GM23338 (cell line): ENCODE measurements around the gene TMEM45A. TPM values are rescaled to one million over a fixed set of nuclear protein-coding genes. Genes with fewer than 3 reads are reported as not detected.

Experiments
- ATAC-seq: fragments of 200-7000 bp; cut with Tn5 transposase; 3 replicates; pipeline ENCODE4 v1.9.1; 2020
- DNase-seq: peaks from one replicate; pipeline ENCODE4 v3.0.0-alpha.2; 2015; ENCODE audit warnings: low spot score
- H2AFZ ChIP-seq: fragments of 200-600 bp; sonication (generic); 2 replicates; pipeline ENCODE4 v1.8.0; 2016; ENCODE audit warnings: antibody characterized with exemption, mild to moderate bottlenecking, moderate library complexity
- H3F3A ChIP-seq: fragments of 200-600 bp; sonication (generic); replicated peaks from 2 replicates; pipeline ENCODE4 v1.8.0; 2017; ENCODE audit warnings: antibody characterized with exemption, mixed run types, low read depth
- H3K27ac ChIP-seq: fragments of 200-600 bp; sonication (generic); 2 replicates; pipeline ENCODE4 v1.6.1; 2016; ENCODE audit warnings: low read depth
- H3K27me3 ChIP-seq: fragments of 200-600 bp; sonication (generic); 2 replicates; pipeline ENCODE4 v1.8.0; 2016; ENCODE audit warnings: mild to moderate bottlenecking, mixed run types, moderate library complexity; ENCODE audit not compliant: insufficient read depth
- H3K36me3 ChIP-seq: fragments of 200-600 bp; sonication (generic); 2 replicates; pipeline ENCODE4 v1.8.0; 2016; ENCODE audit warnings: mild to moderate bottlenecking; ENCODE audit not compliant: insufficient read depth
- H3K4me1 ChIP-seq: fragments of 200-600 bp; sonication (generic); 2 replicates; pipeline ENCODE4 v1.8.0; 2016; ENCODE audit warnings: mild to moderate bottlenecking, moderate library complexity; ENCODE audit not compliant: insufficient read depth
- H3K4me2 ChIP-seq: fragments of 200-600 bp; sonication (generic); 2 replicates; pipeline ENCODE4 v1.7.1; 2017; ENCODE audit warnings: mixed run types
- H3K4me3 ChIP-seq: fragments of 200-600 bp; sonication (generic); 2 replicates; pipeline ENCODE4 v1.6.1; 2016; ENCODE audit warnings: mixed run types
- H3K79me2 ChIP-seq: fragments of 200-600 bp; sonication (generic); replicated peaks from 2 replicates; pipeline ENCODE4 v1.8.0; 2017; ENCODE audit warnings: mild to moderate bottlenecking; ENCODE audit not compliant: insufficient read depth
- H3K9me2 ChIP-seq: fragments of 200-600 bp; sonication (generic); 2 replicates; pipeline ENCODE4 v1.8.0; 2017; ENCODE audit not compliant: insufficient read depth
- H4K20me1 ChIP-seq: fragments of 200-600 bp; sonication (generic); replicated peaks from 2 replicates; pipeline ENCODE4 v1.8.0; 2017; ENCODE audit warnings: mild to moderate bottlenecking; ENCODE audit not compliant: insufficient read depth
- H3K27ac Mint-ChIP-seq: 2 replicates; pipeline ENCODE4 v1.8.0; 2020; ENCODE audit warnings: inconsistent platforms, mild to moderate bottlenecking, moderate library complexity, mixed read lengths
- H3K27me3 Mint-ChIP-seq: 3 replicates; pipeline ENCODE4 v1.8.0; 2022; ENCODE audit warnings: low read depth, mild to moderate bottlenecking, moderate library complexity, mixed read lengths, inconsistent platforms; ENCODE audit not compliant: insufficient read depth, poor library complexity
- H3K36me3 Mint-ChIP-seq: 3 replicates; pipeline ENCODE4 v1.8.0; 2021; ENCODE audit warnings: low read depth, mild to moderate bottlenecking, inconsistent platforms, moderate library complexity, mixed read lengths
- H3K4me1 Mint-ChIP-seq: 3 replicates; pipeline ENCODE4 v1.8.0; 2020; ENCODE audit warnings: mild to moderate bottlenecking, inconsistent platforms, mixed read lengths
- H3K4me3 Mint-ChIP-seq: 3 replicates; pipeline ENCODE4 v1.8.0; 2021; ENCODE audit warnings: moderate library complexity, mild to moderate bottlenecking, inconsistent platforms, mixed read lengths
- H3K9me3 Mint-ChIP-seq: 3 replicates; pipeline ENCODE4 v1.8.0; 2020; ENCODE audit warnings: moderate library complexity, mild to moderate bottlenecking, inconsistent platforms, mixed read lengths
- CREB1 ChIP-seq: fragments of 250-450 bp; sonication (Bioruptor Pico); IDR thresholded peaks from 2 replicates; pipeline ENCODE4 v1.5.0; 2020; ENCODE audit warnings: low read depth, mild to moderate bottlenecking, moderate library complexity
- EZH2phosphoT487 ChIP-seq: fragments of 200-600 bp; sonication (generic); IDR thresholded peaks from one replicate; pipeline ENCODE4 v1.8.1; 2018; ENCODE audit warnings: antibody characterized with exemption; ENCODE audit not compliant: unreplicated experiment
- JUNB ChIP-seq: IDR thresholded peaks from one replicate; pipeline ENCODE4 v1.6.1; 2016; ENCODE audit warnings: antibody characterized with exemption; ENCODE audit not compliant: unreplicated experiment
- NANOG ChIP-seq: IDR thresholded peaks from 2 replicates; pipeline ENCODE4 v1.6.1; 2016; ENCODE audit warnings: antibody characterized with exemption, borderline replicate concordance
- POLR2AphosphoS5 ChIP-seq: IDR thresholded peaks from 2 replicates; pipeline ENCODE4 v1.6.1; 2016; ENCODE audit warnings: antibody characterized with exemption, low read depth
- STAT1 ChIP-seq: IDR thresholded peaks from one replicate; pipeline ENCODE4 v1.6.1; 2016; ENCODE audit warnings: antibody characterized with exemption; ENCODE audit not compliant: unreplicated experiment
- ZNF114 ChIP-seq: fragments of 250-450 bp; sonication (Bioruptor Pico); IDR thresholded peaks from 2 replicates; pipeline ENCODE4 v1.5.0; 2020; ENCODE audit warnings: mild to moderate bottlenecking, moderate library complexity
- polyA plus RNA-seq: library from polyadenylated mRNA; unstranded; fragments of >200 nt; fragmentation: Nextera tagmentation; extraction: Ambion mirVana; gene quantifications from 2 replicates; pipeline ENCODE4 v1.2.1, GENCODE V29; 2016
- total RNA-seq: library from RNA; depleted of rRNA; stranded (reverse); fragments of >200 nt; shearing (Covaris generic); gene quantifications from 2 replicates; pipeline ENCODE4 v1.2.3, GENCODE V29; 2014
- TF ChIP-seq, protein P1 (sequence below): fragments of 250-450 bp; sonication (Bioruptor Pico); IDR thresholded peaks from 2 replicates; pipeline ENCODE4 v1.5.0; 2020; ENCODE audit warnings: mild to moderate bottlenecking, moderate library complexity
- TF ChIP-seq, protein P2 (sequence below), 2 experiments: fragments of 200-600 bp in 1 of 2; sonication (generic) in 1 of 2; conservative IDR thresholded peaks; 2 replicates each; pipeline versions ENCODE4 v1.5.1 to v1.6.1; 2016 to 2017; ENCODE audit warnings: antibody characterized with exemption in 2 of 2, low read depth in 2 of 2, mild to moderate bottlenecking in 2 of 2, moderate library complexity in 1 of 2
- TF ChIP-seq, protein P3 (sequence below): IDR thresholded peaks from one replicate; pipeline ENCODE4 v1.6.1; 2018; ENCODE audit warnings: antibody characterized with exemption; ENCODE audit not compliant: unreplicated experiment

TMEM45A gene
- total and polyA plus RNA-seq, 2 experiments from 2014 or later = 6.5 to 12.7 TPM

DNA sequence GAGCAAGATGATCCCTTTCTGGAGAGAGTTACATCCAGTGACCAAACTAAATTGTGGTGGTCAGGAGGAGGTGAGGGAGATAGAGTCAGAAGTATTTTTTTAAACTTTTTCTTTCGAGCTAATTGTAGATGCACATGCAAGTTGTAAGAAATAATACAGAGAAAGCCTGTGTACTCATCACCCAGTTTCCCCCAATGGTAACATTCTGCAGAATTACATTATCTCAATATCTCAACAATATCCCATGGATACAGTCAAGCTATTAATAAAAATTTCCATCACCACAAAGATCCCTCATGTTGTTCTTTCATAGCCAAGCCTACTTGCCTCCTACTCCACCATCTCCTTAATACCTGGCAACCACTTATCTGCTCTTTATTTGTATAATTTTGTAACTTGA is 3.3 kb upstream of the TMEM45A start:
- H3K27ac Mint-ChIP-seq = no peak overlapping the region
- no peaks in the 10 kb centered on the region for H3K27me3 Mint-ChIP-seq
- Histone ChIP-seq H3K27ac (no peak overlapping the region), H3K9me2 (peaks cover 4% of the 10 kb centered on the region; the same call in 1 of the 2 replicates), H3F3A (no peaks in the 10 kb centered on the region), H2AFZ (no peak overlapping the region), H3K4me3 (no peak overlapping the region), H3K4me1 (peaks cover 7% of the 10 kb centered on the region), H4K20me1 (no peaks in the 10 kb centered on the region), H3K4me2 (no peak overlapping the region), H3K79me2 (0 out of 2 replicates have a peak, but pooled peaks cover 3% of the 10 kb centered on the region), H3K36me3 (no peaks in the 10 kb centered on the region), H3K27me3 (no peaks in the 10 kb centered on the region)
- ATAC-seq (no peak), DNase-seq (no peak)
- TF ChIP-seq, protein P1, sequence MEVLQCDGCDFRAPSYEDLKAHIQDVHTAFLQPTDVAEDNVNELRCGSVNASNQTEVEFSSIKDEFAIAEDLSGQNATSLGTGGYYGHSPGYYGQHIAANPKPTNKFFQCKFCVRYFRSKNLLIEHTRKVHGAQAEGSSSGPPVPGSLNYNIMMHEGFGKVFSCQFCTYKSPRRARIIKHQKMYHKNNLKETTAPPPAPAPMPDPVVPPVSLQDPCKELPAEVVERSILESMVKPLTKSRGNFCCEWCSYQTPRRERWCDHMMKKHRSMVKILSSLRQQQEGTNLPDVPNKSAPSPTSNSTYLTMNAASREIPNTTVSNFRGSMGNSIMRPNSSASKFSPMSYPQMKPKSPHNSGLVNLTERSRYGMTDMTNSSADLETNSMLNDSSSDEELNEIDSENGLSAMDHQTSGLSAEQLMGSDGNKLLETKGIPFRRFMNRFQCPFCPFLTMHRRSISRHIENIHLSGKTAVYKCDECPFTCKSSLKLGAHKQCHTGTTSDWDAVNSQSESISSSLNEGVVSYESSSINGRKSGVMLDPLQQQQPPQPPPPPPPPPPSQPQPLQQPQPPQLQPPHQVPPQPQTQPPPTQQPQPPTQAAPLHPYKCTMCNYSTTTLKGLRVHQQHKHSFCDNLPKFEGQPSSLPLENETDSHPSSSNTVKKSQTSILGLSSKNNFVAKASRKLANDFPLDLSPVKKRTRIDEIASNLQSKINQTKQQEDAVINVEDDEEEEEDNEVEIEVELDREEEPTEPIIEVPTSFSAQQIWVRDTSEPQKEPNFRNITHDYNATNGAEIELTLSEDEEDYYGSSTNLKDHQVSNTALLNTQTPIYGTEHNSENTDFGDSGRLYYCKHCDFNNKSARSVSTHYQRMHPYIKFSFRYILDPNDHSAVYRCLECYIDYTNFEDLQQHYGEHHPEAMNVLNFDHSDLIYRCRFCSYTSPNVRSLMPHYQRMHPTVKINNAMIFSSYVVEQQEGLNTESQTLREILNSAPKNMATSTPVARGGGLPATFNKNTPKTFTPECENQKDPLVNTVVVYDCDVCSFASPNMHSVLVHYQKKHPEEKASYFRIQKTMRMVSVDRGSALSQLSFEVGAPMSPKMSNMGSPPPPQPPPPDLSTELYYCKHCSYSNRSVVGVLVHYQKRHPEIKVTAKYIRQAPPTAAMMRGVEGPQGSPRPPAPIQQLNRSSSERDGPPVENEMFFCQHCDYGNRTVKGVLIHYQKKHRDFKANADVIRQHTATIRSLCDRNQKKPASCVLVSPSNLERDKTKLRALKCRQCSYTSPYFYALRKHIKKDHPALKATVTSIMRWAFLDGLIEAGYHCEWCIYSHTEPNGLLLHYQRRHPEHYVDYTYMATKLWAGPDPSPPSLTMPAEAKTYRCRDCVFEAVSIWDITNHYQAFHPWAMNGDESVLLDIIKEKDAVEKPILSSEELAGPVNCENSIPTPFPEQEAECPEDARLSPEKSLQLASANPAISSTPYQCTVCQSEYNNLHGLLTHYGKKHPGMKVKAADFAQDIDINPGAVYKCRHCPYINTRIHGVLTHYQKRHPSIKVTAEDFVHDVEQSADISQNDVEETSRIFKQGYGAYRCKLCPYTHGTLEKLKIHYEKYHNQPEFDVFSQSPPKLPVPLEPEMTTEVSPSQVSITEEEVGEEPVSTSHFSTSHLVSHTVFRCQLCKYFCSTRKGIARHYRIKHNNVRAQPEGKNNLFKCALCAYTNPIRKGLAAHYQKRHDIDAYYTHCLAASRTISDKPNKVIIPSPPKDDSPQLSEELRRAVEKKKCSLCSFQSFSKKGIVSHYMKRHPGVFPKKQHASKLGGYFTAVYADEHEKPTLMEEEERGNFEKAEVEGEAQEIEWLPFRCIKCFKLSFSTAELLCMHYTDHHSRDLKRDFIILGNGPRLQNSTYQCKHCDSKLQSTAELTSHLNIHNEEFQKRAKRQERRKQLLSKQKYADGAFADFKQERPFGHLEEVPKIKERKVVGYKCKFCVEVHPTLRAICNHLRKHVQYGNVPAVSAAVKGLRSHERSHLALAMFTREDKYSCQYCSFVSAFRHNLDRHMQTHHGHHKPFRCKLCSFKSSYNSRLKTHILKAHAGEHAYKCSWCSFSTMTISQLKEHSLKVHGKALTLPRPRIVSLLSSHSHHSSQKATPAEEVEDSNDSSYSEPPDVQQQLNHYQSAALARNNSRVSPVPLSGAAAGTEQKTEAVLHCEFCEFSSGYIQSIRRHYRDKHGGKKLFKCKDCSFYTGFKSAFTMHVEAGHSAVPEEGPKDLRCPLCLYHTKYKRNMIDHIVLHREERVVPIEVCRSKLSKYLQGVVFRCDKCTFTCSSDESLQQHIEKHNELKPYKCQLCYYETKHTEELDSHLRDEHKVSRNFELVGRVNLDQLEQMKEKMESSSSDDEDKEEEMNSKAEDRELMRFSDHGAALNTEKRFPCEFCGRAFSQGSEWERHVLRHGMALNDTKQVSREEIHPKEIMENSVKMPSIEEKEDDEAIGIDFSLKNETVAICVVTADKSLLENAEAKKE (CRISPR knock-in tag) = no peak
- no peak for TF ChIP-seq STAT1
- no peak for TF ChIP-seq ZNF114 (CRISPR knock-in tag)
- TF ChIP-seq NANOG = no peak
- TF ChIP-seq JUNB = no peak
- no peak overlapping the region for H3K4me3 Mint-ChIP-seq
- no peaks in the 10 kb centered on the region; the same call in 2 of the 3 replicates for H3K9me3 Mint-ChIP-seq
- H3K36me3 Mint-ChIP-seq = no peaks in the 10 kb centered on the region
- H3K4me1 Mint-ChIP-seq = peaks cover 11% of the 10 kb centered on the region

DNA sequence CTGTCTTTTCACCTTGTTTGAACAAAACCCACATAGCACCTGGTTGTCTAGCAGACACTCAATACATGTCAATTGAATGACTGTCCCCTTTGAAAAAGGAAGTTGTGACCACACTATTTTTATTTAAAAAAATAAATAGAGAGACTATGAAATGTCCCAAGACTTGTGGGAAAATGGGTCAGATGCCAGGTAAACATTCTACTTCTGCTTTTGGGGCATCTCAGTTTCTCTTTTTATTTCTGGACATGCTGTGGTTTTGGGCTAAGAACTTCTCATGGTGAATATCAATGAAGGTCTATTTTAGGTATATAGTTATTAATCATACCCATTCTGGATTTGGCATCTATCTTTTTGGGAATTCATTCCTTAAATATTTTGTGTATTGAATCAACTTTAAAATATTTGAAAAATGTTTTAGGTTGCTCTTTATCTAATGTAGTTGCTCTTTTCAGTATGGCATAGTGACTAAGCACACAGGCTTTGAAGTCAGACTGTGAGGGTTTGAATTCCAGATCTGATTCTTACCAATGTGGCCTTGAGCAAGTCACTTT is 4.4 kb downstream of the TMEM45A start:
- Mint-ChIP-seq H3K4me1 (peaks cover 7% of the 10 kb centered on the region), H3K4me3 (no peak overlapping the region), H3K27me3 (peaks cover 2% of the 10 kb centered on the region), H3K9me3 (no peaks in the 10 kb centered on the region), H3K36me3 (no peaks in the 10 kb centered on the region), H3K27ac (no peak overlapping the region)
- 0 out of 2 replicates have a peak, but pooled peaks cover 3% of the 10 kb centered on the region for H3K79me2 ChIP-seq
- no peaks in the 10 kb centered on the region for H4K20me1 ChIP-seq
- H3K36me3 ChIP-seq = no peaks in the 10 kb centered on the region
- no peak overlapping the region for H3K27ac ChIP-seq
- H3K4me2 ChIP-seq = no peak overlapping the region
- H2AFZ ChIP-seq = no peak overlapping the region
- H3K27me3 ChIP-seq = no peaks in the 10 kb centered on the region
- H3K4me1 ChIP-seq = 0 out of 2 replicates have a peak, but pooled peaks cover 2% of the 10 kb centered on the region
- ATAC-seq = no peak
- H3F3A ChIP-seq = no peaks in the 10 kb centered on the region
- DNase-seq = no peak
- peaks cover 6% of the 10 kb centered on the region; the same call in 1 of the 2 replicates for H3K9me2 ChIP-seq
- no peak overlapping the region for H3K4me3 ChIP-seq
- TF ChIP-seq EZH2phosphoT487 (no peak), CREB1 (CRISPR knock-in tag) (no peak), POLR2AphosphoS5 (no peak)
- TF ChIP-seq, protein P2, sequence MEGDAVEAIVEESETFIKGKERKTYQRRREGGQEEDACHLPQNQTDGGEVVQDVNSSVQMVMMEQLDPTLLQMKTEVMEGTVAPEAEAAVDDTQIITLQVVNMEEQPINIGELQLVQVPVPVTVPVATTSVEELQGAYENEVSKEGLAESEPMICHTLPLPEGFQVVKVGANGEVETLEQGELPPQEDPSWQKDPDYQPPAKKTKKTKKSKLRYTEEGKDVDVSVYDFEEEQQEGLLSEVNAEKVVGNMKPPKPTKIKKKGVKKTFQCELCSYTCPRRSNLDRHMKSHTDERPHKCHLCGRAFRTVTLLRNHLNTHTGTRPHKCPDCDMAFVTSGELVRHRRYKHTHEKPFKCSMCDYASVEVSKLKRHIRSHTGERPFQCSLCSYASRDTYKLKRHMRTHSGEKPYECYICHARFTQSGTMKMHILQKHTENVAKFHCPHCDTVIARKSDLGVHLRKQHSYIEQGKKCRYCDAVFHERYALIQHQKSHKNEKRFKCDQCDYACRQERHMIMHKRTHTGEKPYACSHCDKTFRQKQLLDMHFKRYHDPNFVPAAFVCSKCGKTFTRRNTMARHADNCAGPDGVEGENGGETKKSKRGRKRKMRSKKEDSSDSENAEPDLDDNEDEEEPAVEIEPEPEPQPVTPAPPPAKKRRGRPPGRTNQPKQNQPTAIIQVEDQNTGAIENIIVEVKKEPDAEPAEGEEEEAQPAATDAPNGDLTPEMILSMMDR (conservative IDR thresholded peaks at IDR 0.05; ENCODE audit: low read depth in 2 of 2) = no peak
- TF ChIP-seq, protein P3, sequence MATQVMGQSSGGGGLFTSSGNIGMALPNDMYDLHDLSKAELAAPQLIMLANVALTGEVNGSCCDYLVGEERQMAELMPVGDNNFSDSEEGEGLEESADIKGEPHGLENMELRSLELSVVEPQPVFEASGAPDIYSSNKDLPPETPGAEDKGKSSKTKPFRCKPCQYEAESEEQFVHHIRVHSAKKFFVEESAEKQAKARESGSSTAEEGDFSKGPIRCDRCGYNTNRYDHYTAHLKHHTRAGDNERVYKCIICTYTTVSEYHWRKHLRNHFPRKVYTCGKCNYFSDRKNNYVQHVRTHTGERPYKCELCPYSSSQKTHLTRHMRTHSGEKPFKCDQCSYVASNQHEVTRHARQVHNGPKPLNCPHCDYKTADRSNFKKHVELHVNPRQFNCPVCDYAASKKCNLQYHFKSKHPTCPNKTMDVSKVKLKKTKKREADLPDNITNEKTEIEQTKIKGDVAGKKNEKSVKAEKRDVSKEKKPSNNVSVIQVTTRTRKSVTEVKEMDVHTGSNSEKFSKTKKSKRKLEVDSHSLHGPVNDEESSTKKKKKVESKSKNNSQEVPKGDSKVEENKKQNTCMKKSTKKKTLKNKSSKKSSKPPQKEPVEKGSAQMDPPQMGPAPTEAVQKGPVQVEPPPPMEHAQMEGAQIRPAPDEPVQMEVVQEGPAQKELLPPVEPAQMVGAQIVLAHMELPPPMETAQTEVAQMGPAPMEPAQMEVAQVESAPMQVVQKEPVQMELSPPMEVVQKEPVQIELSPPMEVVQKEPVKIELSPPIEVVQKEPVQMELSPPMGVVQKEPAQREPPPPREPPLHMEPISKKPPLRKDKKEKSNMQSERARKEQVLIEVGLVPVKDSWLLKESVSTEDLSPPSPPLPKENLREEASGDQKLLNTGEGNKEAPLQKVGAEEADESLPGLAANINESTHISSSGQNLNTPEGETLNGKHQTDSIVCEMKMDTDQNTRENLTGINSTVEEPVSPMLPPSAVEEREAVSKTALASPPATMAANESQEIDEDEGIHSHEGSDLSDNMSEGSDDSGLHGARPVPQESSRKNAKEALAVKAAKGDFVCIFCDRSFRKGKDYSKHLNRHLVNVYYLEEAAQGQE = no peak
